HepG2 (cell line): ENCODE data around the gene NUPR2. TPM values are rescaled to one million over a fixed set of nuclear protein-coding genes. Genes with fewer than 3 reads are reported as not detected.

ENCODE experiments used
- ATAC-seq: fragments of 200-7000 bp; cut with Tn5 transposase; 3 replicates; pipeline ENCODE4 v1.9.1; 2020; ENCODE audit warnings: mild to moderate bottlenecking, moderate library complexity
- BruUV-seq: library from RNA; stranded (reverse); fragments of 400-500 nt; replicated peaks from 2 replicates; lab custom pipeline; 2021; lab: Mats Ljungman, UMichigan
- CTCF ChIA-PET: fragments of 300-600 bp; formaldehyde crosslinking; extraction: SDS; loops from one replicate; lab custom pipeline; 2021; ENCODE audit warnings: low total read pairs, inconsistent platforms, low intra/inter-chr PET ratio; lab: Yijun Ruan, JAX
- POLR2A ChIA-PET: fragments of 350-600 bp; sonication (Branson Sonifier 250); formaldehyde crosslinking; loops from one replicate; lab custom pipeline; 2020; ENCODE audit warnings: antibody characterized with exemption, inconsistent platforms; lab: Yijun Ruan, JAX
- DNase-seq: peaks from one replicate; pipeline ENCODE4 v3.0.0-alpha.2; 2015; ENCODE audit warnings: low spot score
- FAIRE-seq: peaks from 3 replicates; lab custom pipeline; 2011; peaks lifted over from hg19 to GRCh38; lab: Jason Lieb, UNC
- H2AFZ ChIP-seq: one replicate; pipeline ENCODE4 v1.6.1; 2011; ENCODE audit warnings: low read length, inconsistent platforms
- H3K27ac ChIP-seq: fragments of 300-600 bp; 3 replicates; pipeline ENCODE4 v1.8.0; 2011; ENCODE audit warnings: mixed run types, mild to moderate bottlenecking, mixed read lengths, low read length, inconsistent platforms; ENCODE audit not compliant: insufficient read depth; ENCODE audit errors: extremely low read length
- H3K27me3 ChIP-seq, 2 experiments: fragments of 200-600 bp in 1 of 2; 2 replicates in 1 of 2; 3 replicates in 1 of 2; pipeline versions ENCODE4 v1.6.0 to v1.8.0; 2011; ENCODE audit warnings: low read length in 2 of 2, mild to moderate bottlenecking in 2 of 2, moderate library complexity in 2 of 2, inconsistent platforms in 1 of 2; ENCODE audit not compliant: insufficient read depth in 2 of 2, control insufficient read depth in 1 of 2
- H3K36me3 ChIP-seq, 2 experiments: fragments of 200-600 bp in 1 of 2; replicated peaks in 1 of 2; 2 replicates in 1 of 2; 3 replicates in 1 of 2; pipeline versions ENCODE4 v1.5.1 to v1.8.0; 2011; ENCODE audit warnings: low read length in 2 of 2, inconsistent platforms in 1 of 2; ENCODE audit not compliant: insufficient read depth in 2 of 2, control insufficient read depth in 1 of 2
- H3K4me1 ChIP-seq: 2 replicates; pipeline ENCODE4 v1.5.1; 2012; ENCODE audit warnings: low read length, inconsistent platforms; ENCODE audit not compliant: insufficient read depth
- H3K4me2 ChIP-seq: 2 replicates; pipeline ENCODE4 v1.6.0; 2011; ENCODE audit warnings: low read depth, low read length, inconsistent platforms
- H3K4me3 ChIP-seq, 3 experiments: fragments of 200-600 bp in 1 of 3; sonication (generic), shearing (Covaris generic) in 1 of 3; replicated peaks in 1 of 3; 2 replicates each; pipeline ENCODE4 v1.5.1; 2011 to 2016; ENCODE audit warnings: low read length in 3 of 3, inconsistent platforms in 2 of 3, low read depth in 2 of 3, mild to moderate bottlenecking in 2 of 3, control low read depth in 1 of 3, mixed read lengths in 1 of 3; ENCODE audit not compliant: insufficient read depth in 1 of 3
- H3K79me2 ChIP-seq: one replicate; pipeline ENCODE4 v1.6.1; 2011; ENCODE audit warnings: low read length, inconsistent platforms; ENCODE audit not compliant: insufficient read depth
- H3K9ac ChIP-seq: 2 replicates; pipeline ENCODE4 v1.6.0; 2011; ENCODE audit warnings: mild to moderate bottlenecking, low read depth, low read length, inconsistent platforms; ENCODE audit not compliant: insufficient read depth
- H3K9me3 ChIP-seq: 2 replicates; pipeline ENCODE4 v1.5.1; 2012; ENCODE audit warnings: mild to moderate bottlenecking, low read length
- H4K20me1 ChIP-seq: 2 replicates; pipeline ENCODE4 v1.6.0; 2011; ENCODE audit warnings: inconsistent platforms, mild to moderate bottlenecking, low read length, moderate library complexity; ENCODE audit not compliant: insufficient read depth
- FLYWCH1 ChIP-seq: sonication (generic); formaldehyde crosslinking; IDR thresholded peaks from 2 replicates; pipeline ENCODE4 v1.8.1; 2023; ENCODE audit warnings: mild to moderate bottlenecking, missing genetic modification reagents
- NR2C2 ChIP-seq: sonication (generic); formaldehyde crosslinking; IDR thresholded peaks from 2 replicates; pipeline ENCODE4 v1.4.0; 2020; ENCODE audit warnings: missing genetic modification reagents, mild to moderate bottlenecking, moderate library complexity, borderline replicate concordance
- RXRA ChIP-seq: sonication (generic); formaldehyde crosslinking; IDR thresholded peaks from 2 replicates; pipeline ENCODE4 v1.5.1; 2020; ENCODE audit warnings: missing genetic modification reagents
- ZBTB20 ChIP-seq: sonication (generic); formaldehyde crosslinking; IDR thresholded peaks from 2 replicates; pipeline ENCODE4 v1.8.1; 2023; ENCODE audit warnings: missing genetic modification reagents, low read depth, mild to moderate bottlenecking, borderline replicate concordance
- ZNF569 ChIP-seq: sonication (generic); formaldehyde crosslinking; IDR thresholded peaks from 2 replicates; pipeline ENCODE4 v1.5.0; 2020; ENCODE audit warnings: mild to moderate bottlenecking, missing genetic modification reagents, moderate library complexity, borderline replicate concordance
- WGBS: methylation state at CpG from one replicate; pipeline ENCODE4 v1.1.6; 2017; ENCODE audit warnings: low lambda C conversion rate; 5-methylcytosine and 5-hydroxymethylcytosine counted together
- in situ Hi-C: cut with HindIII; loops from 2 replicates; pipeline ENCODE4 v1.10.0; 2017; ENCODE audit warnings: low pct_unique_long_range_greater_than_20kb; ENCODE audit not compliant: extremely low pct_ligation_motif_present
- intact Hi-C: fragments of 100-400 bp; cut with micrococcal nuclease; formaldehyde crosslinking; loops from one replicate; pipeline ENCODE4 v1.10.0; 2022; ENCODE audit not compliant: unreplicated experiment
- polyA plus RNA-seq, 8 experiments: library from polyadenylated mRNA; depleted of rRNA in 3 of 8; stranded (reverse) in 7 of 8; unstranded in 1 of 8; fragments of >200 nt; fragmentation: Illumina TruSeq in 4 of 8; extraction: Trizol in 4 of 8; gene quantifications; 2 replicates each; pipeline versions ENCODE4 v1.2.1 to v1.2.3, GENCODE V29; 2011 to 2016; ENCODE audit warnings: low read depth in 4 of 8, missing spikeins in 1 of 8, mixed read lengths in 1 of 8; ENCODE audit not compliant: insufficient read depth in 1 of 8
- total RNA-seq, 5 experiments: library from RNA; depleted of rRNA; stranded (reverse); fragments of >200 nt; fragmentation: Illumina TruSeq; extraction: Trizol; gene quantifications; 2 replicates each; pipeline ENCODE4 v1.2.3, GENCODE V29; 2016; ENCODE audit warnings: low read depth in 1 of 5
- TF ChIP-seq, protein P1 (sequence below), 2 experiments: fragments of 450-650 bp in 1 of 2; sonication (generic) in 1 of 2; formaldehyde crosslinking in 1 of 2; IDR thresholded peaks; 2 replicates each; pipeline versions ENCODE4 v1.6.1 to v1.8.0; 2016 to 2022; ENCODE audit warnings: antibody characterized with exemption in 1 of 2, mild to moderate bottlenecking in 1 of 2, missing genetic modification reagents in 1 of 2

The NUPR2 gene
- total and polyA plus RNA-seq, 2 of the 13 experiments (the other 11 are each of a cell fraction or from before 2014, with no cell fraction given), result not detected

DNA sequence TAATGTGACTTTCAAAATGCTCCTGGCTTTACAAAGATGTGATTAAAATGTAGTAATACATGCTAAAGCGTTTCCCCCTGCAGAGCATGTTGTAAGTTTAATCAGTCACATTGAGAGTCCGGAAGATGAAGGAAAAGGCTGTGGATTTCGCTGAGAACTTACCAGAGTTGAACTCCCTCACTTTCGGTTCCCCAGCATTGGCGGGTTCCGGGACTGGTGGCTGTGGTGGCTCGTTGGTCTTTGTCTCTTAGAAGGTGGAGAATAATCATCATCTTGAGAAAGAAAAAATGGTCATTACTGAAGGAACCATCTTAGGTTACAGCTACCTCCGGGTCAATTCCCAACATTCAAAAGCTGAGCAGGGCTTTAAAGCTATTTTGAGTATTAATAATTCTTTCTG, 9.6 kb upstream of the NUPR2 start:
- ChIA-PET CTCF (no interaction called here), POLR2A (no interaction called here)
- H3K4me3 ChIP-seq, result no peak overlapping the region
- no peaks in the 10 kb centered on the region for H3K9me3 ChIP-seq
- no peak overlapping the region for H3K9ac ChIP-seq
- WGBS, result 46% methylated on average over 8 of the region's 8 CpGs
- no TSS peak for BruUV-seq
- no peak for DNase-seq
- H3K27me3 ChIP-seq, result no peaks in the 10 kb centered on the region
- no peak for ATAC-seq
- no peaks in the 10 kb centered on the region for H3K4me1 ChIP-seq
- no peak for FAIRE-seq
- intact Hi-C loops, result no loop called here
- TF ChIP-seq ZNF569, result no peak
- no peak overlapping the region for H3K27ac ChIP-seq
- no peaks in the 10 kb centered on the region for H3K79me2 ChIP-seq
- no peaks in the 10 kb centered on the region for H3K36me3 ChIP-seq
- H3K4me2 ChIP-seq, result no peak overlapping the region
- H4K20me1 ChIP-seq, result no peaks in the 10 kb centered on the region
- no peak overlapping the region for H2AFZ ChIP-seq
- in situ Hi-C loops, result no loop called here

DNA sequence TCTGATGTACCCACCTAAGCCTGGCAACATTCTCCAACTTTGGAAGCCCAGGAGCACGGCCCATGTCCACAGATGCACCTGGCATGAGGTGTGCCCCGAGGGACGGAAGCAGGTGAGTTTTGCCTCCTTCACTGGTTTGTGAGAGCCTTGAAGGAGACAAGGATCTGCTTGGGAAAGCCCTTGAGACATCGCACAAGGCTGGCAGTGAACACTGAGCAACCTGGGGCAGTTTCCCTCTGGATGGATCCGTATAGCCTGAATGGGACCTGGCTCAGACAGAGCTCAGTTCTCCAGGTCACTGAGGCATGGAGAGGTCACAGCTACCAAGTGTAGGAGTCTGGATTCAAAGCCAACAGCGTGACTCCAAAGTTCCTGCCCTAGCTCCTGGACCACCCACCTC, 8.8 kb upstream of the NUPR2 start:
- no peaks in the 10 kb centered on the region for H3K36me3 ChIP-seq
- H3K4me3 ChIP-seq, result no peak overlapping the region
- no TSS peak for BruUV-seq
- FAIRE-seq, result no peak
- no peaks in the 10 kb centered on the region for H4K20me1 ChIP-seq
- no peaks in the 10 kb centered on the region for H3K27me3 ChIP-seq
- ChIA-PET POLR2A (no interaction called here), CTCF (no interaction called here)
- intact Hi-C loops, result no loop called here
- H3K27ac ChIP-seq, result no peak overlapping the region
- ATAC-seq, result no peak
- DNase-seq, result no peak
- whole genome bisulfite sequencing, result no CpG with 5 or more reads among the region's 6 CpGs
- no peak for TF ChIP-seq ZBTB20 (CRISPR knock-in tag)
- no peak for TF ChIP-seq FLYWCH1 (CRISPR knock-in tag)
- no peak for TF ChIP-seq NR2C2 (CRISPR knock-in tag)
- TF ChIP-seq RXRA, result no peak
- TF ChIP-seq, protein P1, sequence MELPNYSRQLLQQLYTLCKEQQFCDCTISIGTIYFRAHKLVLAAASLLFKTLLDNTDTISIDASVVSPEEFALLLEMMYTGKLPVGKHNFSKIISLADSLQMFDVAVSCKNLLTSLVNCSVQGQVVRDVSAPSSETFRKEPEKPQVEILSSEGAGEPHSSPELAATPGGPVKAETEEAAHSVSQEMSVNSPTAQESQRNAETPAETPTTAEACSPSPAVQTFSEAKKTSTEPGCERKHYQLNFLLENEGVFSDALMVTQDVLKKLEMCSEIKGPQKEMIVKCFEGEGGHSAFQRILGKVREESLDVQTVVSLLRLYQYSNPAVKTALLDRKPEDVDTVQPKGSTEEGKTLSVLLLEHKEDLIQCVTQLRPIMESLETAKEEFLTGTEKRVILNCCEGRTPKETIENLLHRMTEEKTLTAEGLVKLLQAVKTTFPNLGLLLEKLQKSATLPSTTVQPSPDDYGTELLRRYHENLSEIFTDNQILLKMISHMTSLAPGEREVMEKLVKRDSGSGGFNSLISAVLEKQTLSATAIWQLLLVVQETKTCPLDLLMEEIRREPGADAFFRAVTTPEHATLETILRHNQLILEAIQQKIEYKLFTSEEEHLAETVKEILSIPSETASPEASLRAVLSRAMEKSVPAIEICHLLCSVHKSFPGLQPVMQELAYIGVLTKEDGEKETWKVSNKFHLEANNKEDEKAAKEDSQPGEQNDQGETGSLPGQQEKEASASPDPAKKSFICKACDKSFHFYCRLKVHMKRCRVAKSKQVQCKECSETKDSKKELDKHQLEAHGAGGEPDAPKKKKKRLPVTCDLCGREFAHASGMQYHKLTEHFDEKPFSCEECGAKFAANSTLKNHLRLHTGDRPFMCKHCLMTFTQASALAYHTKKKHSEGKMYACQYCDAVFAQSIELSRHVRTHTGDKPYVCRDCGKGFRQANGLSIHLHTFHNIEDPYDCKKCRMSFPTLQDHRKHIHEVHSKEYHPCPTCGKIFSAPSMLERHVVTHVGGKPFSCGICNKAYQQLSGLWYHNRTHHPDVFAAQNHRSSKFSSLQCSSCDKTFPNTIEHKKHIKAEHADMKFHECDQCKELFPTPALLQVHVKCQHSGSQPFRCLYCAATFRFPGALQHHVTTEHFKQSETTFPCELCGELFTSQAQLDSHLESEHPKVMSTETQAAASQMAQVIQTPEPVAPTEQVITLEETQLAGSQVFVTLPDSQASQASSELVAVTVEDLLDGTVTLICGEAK (IDR thresholded peaks at IDR 0.05), result no peak
- TF ChIP-seq, protein P1 (CRISPR knock-in tag; IDR thresholded peaks at IDR 0.05), result no peak
- H3K9ac ChIP-seq, result no peak overlapping the region
- H3K79me2 ChIP-seq, result no peaks in the 10 kb centered on the region
- H2AFZ ChIP-seq, result no peak overlapping the region
- H3K4me2 ChIP-seq, result no peak overlapping the region
- H3K9me3 ChIP-seq, result no peaks in the 10 kb centered on the region
- in situ Hi-C loops, result no loop called here
- H3K4me1 ChIP-seq, result no peaks in the 10 kb centered on the region
